ENCODE results near the gene PCGF5.

Gene PCGF5

DNA sequence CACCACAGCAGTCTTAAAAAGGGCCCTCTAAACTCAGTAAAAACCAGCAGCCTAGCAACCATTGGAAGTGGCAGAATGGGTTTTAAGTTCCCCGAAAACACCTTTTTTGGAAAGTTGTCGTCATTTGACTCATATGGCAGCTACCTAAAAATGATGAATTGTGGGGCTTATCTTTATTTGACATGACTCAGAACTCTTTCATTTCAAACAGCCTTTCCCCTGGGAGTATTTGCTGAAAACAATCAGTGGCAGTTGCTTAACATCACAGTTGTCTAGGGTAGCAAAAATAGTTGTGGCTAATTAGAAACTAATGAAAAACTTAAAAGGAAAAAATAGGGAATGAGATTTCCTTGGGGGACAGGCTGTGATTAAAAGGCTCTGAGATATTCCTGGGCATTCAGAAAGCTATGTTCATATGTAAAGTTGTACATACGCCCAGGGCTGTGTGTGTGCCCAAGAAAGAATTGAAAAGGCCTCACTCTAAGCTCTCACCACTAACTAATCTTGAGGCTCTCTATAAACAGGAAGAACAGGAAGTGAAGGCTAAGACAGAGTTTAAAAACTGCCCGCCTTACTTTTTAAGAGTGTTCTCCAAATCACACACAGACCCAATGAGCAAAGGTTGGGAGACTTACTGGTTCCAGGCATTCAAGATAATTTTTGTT lies 108.0 kb downstream of the PCGF5 start:
- no peak for DNase-seq (ENCODE audit: low read depth)
